Activated CD4-positive, CD25-positive, alpha-beta regulatory T cell treated with anti-CD3 and anti-CD28 coated beads, Interleukin-2, amount 50 U/mL, for 72 hours (primary cell): Measurements from ENCODE around the gene MACROD1.
A peak's percentile ranks its signal among the peaks of the same experiment; 100 is the strongest.

Source experiments
- DNase-seq: peaks from one replicate; pipeline ENCODE4 v3.0.0; 2021

The MACROD1 gene

GRCh38 chr11:64150481-64151239 lies 15.3 kb downstream of the MACROD1 start:
- no peak for DNase-seq

- DNase-seq = no peak
These were observed 15.9 kb downstream of the MACROD1 start for GRCh38 chr11:64150051-64150450.

GRCh38 chr11:64148917-64149617 lies 16.8 kb downstream of the MACROD1 start:
- no peak for DNase-seq

GRCh38 chr11:64148226-64148916 lies 17.5 kb downstream of the MACROD1 start:
- peak; percentile 80 for DNase-seq

- DNase-seq = peak; percentile 62
These were observed 19.6 kb downstream of the MACROD1 start for GRCh38 chr11:64146036-64146955.

- DNase-seq = no peak
These were observed 21.1 kb downstream of the MACROD1 start for GRCh38 chr11:64144587-64145472.

- DNase-seq = no peak
These were observed 24.7 kb downstream of the MACROD1 start for GRCh38 chr11:64141081-64141783.

- no peak for DNase-seq
These were observed 25.8 kb downstream of the MACROD1 start for GRCh38 chr11:64140082-64140481.

- no peak for DNase-seq
These were observed 26.9 kb downstream of the MACROD1 start for GRCh38 chr11:64139049-64139448.

- DNase-seq = no peak
These were observed 27.5 kb downstream of the MACROD1 start for GRCh38 chr11:64138398-64138797.

GRCh38 chr11:64136765-64137441 lies 29.0 kb downstream of the MACROD1 start:
- no peak for DNase-seq

- DNase-seq = no peak
These were observed 30.2 kb downstream of the MACROD1 start for GRCh38 chr11:64135711-64136110.

GRCh38 chr11:64134963-64135362 lies 30.9 kb downstream of the MACROD1 start:
- no peak for DNase-seq

- DNase-seq = no peak
These were observed 32.8 kb downstream of the MACROD1 start for GRCh38 chr11:64132982-64133705.

GRCh38 chr11:64132191-64132771 lies 33.6 kb downstream of the MACROD1 start:
- DNase-seq = no peak

- no peak for DNase-seq
These were observed 34.2 kb downstream of the MACROD1 start for GRCh38 chr11:64131683-64132190.

- no peak for DNase-seq
These were observed 35.3 kb downstream of the MACROD1 start for GRCh38 chr11:64130618-64131017.

GRCh38 chr11:64129403-64129802 lies 36.5 kb downstream of the MACROD1 start:
- DNase-seq = no peak
